H1 (cell line): Measurements from ENCODE around the gene SPTBN1. TPM values are rescaled to one million over a fixed set of nuclear protein-coding genes. Genes with fewer than 3 reads are reported as not detected.

Source experiments
- CTBP2 ChIP-seq: IDR thresholded peaks from 2 replicates; pipeline ENCODE4 v1.7.0; 2011; ENCODE audit warnings: borderline replicate concordance, mild to moderate bottlenecking, moderate library complexity, mixed read lengths, low read length; ENCODE audit not compliant: insufficient read depth, insufficient read length
- E2F6 ChIP-seq: IDR thresholded peaks from 2 replicates; pipeline ENCODE4 v1.6.1; 2012; ENCODE audit warnings: inconsistent platforms
- HDAC2 ChIP-seq, 2 experiments: fragments of 300-600 bp in 1 of 2; sonication (generic) in 1 of 2; IDR thresholded peaks; 2 replicates each; pipeline ENCODE4 v1.6.1; 2011 to 2012; ENCODE audit warnings: low read depth in 2 of 2, low read length in 2 of 2, mild to moderate bottlenecking in 2 of 2, moderate library complexity in 2 of 2, borderline replicate concordance in 1 of 2, inconsistent platforms in 1 of 2
- KDM1A ChIP-seq: fragments of 200-600, 300-600 bp; sonication (generic); IDR thresholded peaks from 2 replicates; pipeline ENCODE4 v1.7.1; 2016; ENCODE audit warnings: mild to moderate bottlenecking, low read length, borderline replicate concordance
- SIX5 ChIP-seq: IDR thresholded peaks from 2 replicates; pipeline ENCODE4 v1.6.1; 2011; ENCODE audit warnings: mild to moderate bottlenecking, low read depth, low read length
- SP1 ChIP-seq: IDR thresholded peaks from 2 replicates; pipeline ENCODE4 v1.6.1; 2011; ENCODE audit warnings: low read depth, low read length
- TEAD4 ChIP-seq: IDR thresholded peaks from 2 replicates; pipeline ENCODE4 v1.6.1; 2012; ENCODE audit warnings: low read depth, low read length, inconsistent platforms, mixed read lengths
- polyA plus RNA-seq, 7 experiments: library from polyadenylated mRNA; depleted of rRNA in 3 of 7; stranded (reverse) in 5 of 7; unstranded in 2 of 7; fragments of >200 nt in 5 of 7; fragments of 200-250 nt in 2 of 7; gene quantifications; 1 replicate in 5 of 7; 2 replicates in 1 of 7; 4 replicates in 1 of 7; pipeline versions ENCODE4 v1.2.1 to v1.2.3, GENCODE V29; 2011 to 2013; ENCODE audit warnings: missing spikeins in 2 of 7, mixed read lengths in 2 of 7
- total RNA-seq: library from RNA; stranded (reverse); fragmentation: NEBNext Ultra II Directional; extraction: Animal tissue kit (Norgen Biotek cat#: 25700); gene quantifications from 2 replicates; pipeline ENCODE4 v1.2.1, GENCODE V29; 2021

The SPTBN1 gene
- total and polyA plus RNA-seq, 2 of the 8 experiments (the other 6 are each of a cell fraction or from before 2014, with no cell fraction given), result 31.8 to 180 TPM

DNA sequence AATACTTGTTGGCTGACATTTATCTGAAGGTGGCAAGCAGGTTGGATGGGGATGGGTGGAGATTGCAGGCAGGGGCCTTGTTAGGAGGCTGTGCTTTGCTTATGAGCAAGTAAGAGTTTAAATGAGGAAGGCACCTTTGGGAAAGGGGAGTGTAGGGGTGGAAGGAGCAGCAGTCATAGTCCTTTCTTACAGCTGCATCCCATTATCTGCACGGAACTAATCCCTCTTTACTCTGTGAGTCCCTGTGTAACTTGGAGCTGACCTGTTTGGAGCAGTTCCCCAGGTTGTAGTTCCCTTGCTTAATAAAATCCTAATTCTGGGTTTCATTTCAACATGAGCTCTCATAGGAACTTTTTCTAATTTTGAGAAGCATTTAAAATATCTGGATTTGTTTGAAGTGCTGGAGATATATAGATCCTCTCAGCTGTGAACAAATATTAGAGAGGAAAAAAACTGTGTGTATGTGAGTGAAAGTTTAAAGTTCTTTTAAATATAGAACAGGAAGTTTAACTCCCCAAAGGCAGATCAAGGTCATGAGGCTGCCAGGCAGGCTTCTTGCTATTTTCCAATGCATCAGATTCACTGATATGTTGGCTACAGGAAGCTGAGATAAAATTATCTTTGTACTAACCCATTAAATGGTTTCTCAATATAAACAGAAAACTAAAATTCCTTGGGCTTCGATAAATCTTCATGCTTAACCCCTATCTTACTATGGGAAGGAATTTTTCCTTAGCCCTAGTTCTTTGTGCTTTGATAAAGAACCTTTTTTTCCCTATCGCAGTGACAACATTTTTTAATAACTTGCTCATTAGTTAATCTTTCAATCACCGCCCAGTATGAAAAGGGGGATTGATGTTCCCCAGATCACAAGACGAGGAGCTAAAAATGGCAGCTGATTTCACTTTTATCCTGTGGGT lies 162.8 kb downstream of the SPTBN1 start (continued):
- TF ChIP-seq E2F6 (no peak), HDAC2 (IDR thresholded peaks at IDR 0.05; ENCODE audit: borderline replicate concordance in 1 of 2, low read depth in 2 of 2, low read length in 2 of 2) (no peak), KDM1A (no peak), CTBP2 (no peak), SIX5 (no peak), TEAD4 (no peak), SP1 (no peak)
